Right lobe of liver (tissue), 6 donors: ENCODE data around the gene WFIKKN1. TPM values are rescaled to one million over a fixed set of nuclear protein-coding genes. Genes with fewer than 3 reads are reported as not detected.
"Not testable (repeated sequence)": the region's sequence is repeated elsewhere in the genome, so short reads cannot be mapped to it uniquely, and the experiment has no call there.

Experiments
- ATAC-seq, 4 donors: fragments of 200-7000 bp; cut with Tn5 transposase; one replicate each; pipeline ENCODE4 v1.9.1; 2020; ENCODE audit warnings: mild to moderate bottlenecking in 4 of 4, moderate library complexity in 4 of 4
- DNase-seq, 3 donors: peaks; one replicate each; pipeline ENCODE4 v3.0.0-alpha.2; 2020
- H3K27ac ChIP-seq, 3 donors: fragments of 200-600 bp; one replicate each; pipeline ENCODE4 v1.8.0; 2022
- H3K27me3 ChIP-seq, 2 donors: fragments of 200-600 bp; one replicate each; pipeline ENCODE4 v1.8.0; 2022
- H3K36me3 ChIP-seq, 4 donors: fragments of 200-600 bp; sonication (generic) in 1 of 4; one replicate each; pipeline versions ENCODE4 v1.5.1 to v1.8.0; 2017 to 2022; ENCODE audit warnings: control low read depth in 1 of 4
- H3K4me1 ChIP-seq, 4 donors: fragments of 200-600 bp; sonication (generic) in 1 of 4; one replicate each; pipeline versions ENCODE4 v1.5.1 to v1.8.0; 2017 to 2022; ENCODE audit warnings: control low read depth in 1 of 4
- H3K4me3 ChIP-seq, 3 donors: fragments of 200-600 bp; one replicate each; pipeline ENCODE4 v1.8.0; 2022
- H3K9me3 ChIP-seq, 4 donors: fragments of 200-600 bp; sonication (generic) in 1 of 4; one replicate each; pipeline versions ENCODE4 v1.5.1 to v1.8.0; 2017 to 2022; ENCODE audit warnings: control low read depth in 1 of 4
- POLR2A ChIP-seq: fragments of 450-650 bp; IDR thresholded peaks from one replicate; pipeline ENCODE4 v1.6.1; 2017; ENCODE audit warnings: antibody characterized with exemption, mild to moderate bottlenecking
- WGBS: methylation state at CpG from one replicate; pipeline ENCODE4 v1.1.6; 2018; ENCODE audit warnings: low coverage, low lambda C conversion rate; ENCODE audit not compliant: insufficient coverage; ENCODE audit errors: missing lambda C conversion rate; 5-methylcytosine and 5-hydroxymethylcytosine counted together
- intact Hi-C, 2 donors: fragments of 100-400 bp; cut with DNase I; formaldehyde crosslinking; loops; one replicate each; pipeline versions ENCODE4 v1.11.2 to v1.14.1; 2022
- total RNA-seq, 6 experiments: library from RNA; depleted of rRNA in 2 of 6; stranded (reverse); fragments of >200 nt in 2 of 6; fragmentation: NEBNext Ultra II Directional in 3 of 6; extraction: Animal tissue kit (Norgen Biotek cat#: 25700) in 3 of 6; gene quantifications; one replicate each; pipeline versions ENCODE4 v1.1.0 to v1.2.4, GENCODE V29; 2016 to 2023
- TF ChIP-seq, protein P1 (sequence below), 4 donors: fragments of 200-600 bp in 3 of 4; fragments of 450-650 bp in 1 of 4; IDR thresholded peaks; one replicate each; pipeline versions ENCODE4 v1.5.1 to v1.8.0; 2016 to 2022; ENCODE audit warnings: antibody characterized with exemption in 4 of 4, mild to moderate bottlenecking in 2 of 4
- donor health status: DM: no; HTN: yes; CAD: no.
- donor health status: DM: no; HTN: no; CAD: no.
- donor health status: DM: no; HTN: no; CAD: no.
- donor health status: DM: no; HTN: yes; CAD: no.
- donor health status: DM: no; HTN: yes; CAD: no.

The WFIKKN1 gene
- total RNA-seq, 6 experiments from 2014 or later: 0.43 to 0.70 (median 0.56) TPM

DNA sequence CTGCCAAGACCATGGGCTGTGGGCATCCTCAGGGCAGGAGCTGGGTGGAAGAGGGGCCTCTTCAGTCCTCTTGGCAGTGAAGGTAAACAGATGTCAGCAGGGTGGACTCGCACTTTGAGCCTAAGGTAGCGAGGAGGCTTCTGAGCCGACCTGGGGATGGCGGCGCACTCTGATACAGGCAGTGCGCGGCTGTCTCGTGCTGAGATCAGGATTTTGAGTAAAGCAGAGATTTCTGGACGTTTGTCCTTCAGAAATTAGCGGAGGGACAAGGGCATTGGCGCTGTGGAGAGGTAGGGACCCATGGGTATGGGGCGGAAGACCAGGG, 34.1 kb upstream of the WFIKKN1 start:
- TF ChIP-seq, protein P1, sequence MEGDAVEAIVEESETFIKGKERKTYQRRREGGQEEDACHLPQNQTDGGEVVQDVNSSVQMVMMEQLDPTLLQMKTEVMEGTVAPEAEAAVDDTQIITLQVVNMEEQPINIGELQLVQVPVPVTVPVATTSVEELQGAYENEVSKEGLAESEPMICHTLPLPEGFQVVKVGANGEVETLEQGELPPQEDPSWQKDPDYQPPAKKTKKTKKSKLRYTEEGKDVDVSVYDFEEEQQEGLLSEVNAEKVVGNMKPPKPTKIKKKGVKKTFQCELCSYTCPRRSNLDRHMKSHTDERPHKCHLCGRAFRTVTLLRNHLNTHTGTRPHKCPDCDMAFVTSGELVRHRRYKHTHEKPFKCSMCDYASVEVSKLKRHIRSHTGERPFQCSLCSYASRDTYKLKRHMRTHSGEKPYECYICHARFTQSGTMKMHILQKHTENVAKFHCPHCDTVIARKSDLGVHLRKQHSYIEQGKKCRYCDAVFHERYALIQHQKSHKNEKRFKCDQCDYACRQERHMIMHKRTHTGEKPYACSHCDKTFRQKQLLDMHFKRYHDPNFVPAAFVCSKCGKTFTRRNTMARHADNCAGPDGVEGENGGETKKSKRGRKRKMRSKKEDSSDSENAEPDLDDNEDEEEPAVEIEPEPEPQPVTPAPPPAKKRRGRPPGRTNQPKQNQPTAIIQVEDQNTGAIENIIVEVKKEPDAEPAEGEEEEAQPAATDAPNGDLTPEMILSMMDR (IDR thresholded peaks at IDR 0.05): no peak
- no peak for TF ChIP-seq POLR2A
- intact Hi-C loops: no loop called here
- Histone ChIP-seq H3K4me3 (no peak overlapping the region), H3K27me3 (no peaks in the 10 kb centered on the region), H3K27ac (no peak overlapping the region), H3K4me1 (peaks cover 0 to 53% (median 28%) of the 10 kb centered on the region in 4 donors), H3K36me3 (no peaks in the 10 kb centered on the region), H3K9me3 (no peaks in the 10 kb centered on the region)
- DNase-seq (no peak), ATAC-seq (no peak)
- 84% methylated on average over 12 of the region's 12 CpGs for WGBS

DNA sequence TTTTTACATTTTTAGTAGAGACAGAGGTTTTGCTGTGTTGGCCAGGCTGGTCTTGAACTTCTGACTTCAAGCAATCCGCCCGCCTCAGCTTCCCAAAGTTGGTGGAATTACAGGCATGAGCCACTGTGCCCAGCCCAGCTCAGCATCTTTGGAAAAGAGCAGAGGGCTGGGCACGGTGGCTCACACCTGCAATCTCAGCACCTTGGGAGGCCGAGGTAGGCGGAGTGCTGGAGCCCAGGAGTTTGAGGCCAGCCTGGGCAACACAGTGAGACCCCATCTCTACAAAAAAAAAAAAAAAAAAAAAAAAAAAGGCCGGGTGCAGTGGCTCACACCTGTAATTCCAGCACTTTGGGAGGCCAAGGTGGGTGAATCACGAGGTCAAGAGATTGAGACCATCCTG, 33.1 kb upstream of the WFIKKN1 start:
- ATAC-seq, H3K27me3 ChIP-seq, DNase-seq, intact Hi-C loops, H3K27ac ChIP-seq, H3K36me3 ChIP-seq, H3K4me3 ChIP-seq, H3K9me3 ChIP-seq: not testable (repeated sequence)
- 92% methylated on average over 2 of the region's 7 CpGs for WGBS
- peaks cover 0 to 44% (median 23%) of the 10 kb centered on the region in 4 donors for H3K4me1 ChIP-seq

DNA sequence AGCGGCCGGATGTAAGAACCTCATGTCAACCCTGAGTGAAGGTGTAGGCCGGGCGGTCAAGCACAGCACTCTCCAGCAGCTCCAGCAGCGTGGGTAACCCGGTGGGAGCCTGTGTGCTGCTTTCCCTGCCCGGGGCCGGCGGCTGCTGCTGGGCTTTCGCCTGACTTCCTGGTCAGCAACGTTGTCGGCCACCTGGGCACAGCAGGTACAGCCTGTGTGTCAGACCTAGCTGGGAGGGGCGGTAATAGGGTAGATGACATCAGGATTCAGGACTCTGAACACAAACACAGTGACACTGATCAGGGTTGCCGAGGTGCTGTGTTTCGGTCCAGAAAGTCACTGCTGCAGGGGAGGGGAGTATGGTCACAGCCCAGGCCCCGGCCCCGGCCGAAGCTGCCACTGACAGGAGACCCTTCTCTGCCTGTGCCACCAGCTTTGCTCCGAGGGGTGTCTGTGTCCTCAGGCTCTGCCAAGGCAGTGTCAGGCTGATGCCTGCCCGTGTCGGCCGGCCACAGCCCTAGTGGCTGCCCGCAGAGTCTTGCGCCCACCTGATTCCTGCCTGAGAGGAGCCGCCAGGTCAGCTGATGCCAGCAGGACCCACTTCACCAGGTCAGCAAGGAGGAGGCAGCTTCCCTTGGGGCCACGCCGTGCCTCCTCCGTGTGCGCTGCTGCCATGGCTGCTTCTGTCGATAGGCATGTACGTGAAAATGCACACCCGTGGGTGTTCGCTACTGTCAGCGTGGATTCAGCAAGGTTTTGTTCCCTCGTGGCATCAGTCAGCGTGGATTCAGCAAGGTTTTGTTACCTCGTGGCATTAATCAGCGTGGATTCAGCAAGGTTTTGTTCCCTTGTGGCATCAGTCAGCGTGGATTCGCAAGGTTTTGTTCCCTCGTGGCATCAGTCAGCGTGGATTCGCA, 31.7 kb upstream of the WFIKKN1 start:
- Histone ChIP-seq H3K4me3 (no peak overlapping the region), H3K27me3 (no peaks in the 10 kb centered on the region), H3K4me1 (peaks cover 0 to 29% (median 12%) of the 10 kb centered on the region in 4 donors), H3K36me3 (no peaks in the 10 kb centered on the region), H3K9me3 (no peaks in the 10 kb centered on the region), H3K27ac (peak overlapping the region in 2 of 3 donors; percentile 49)
- TF ChIP-seq POLR2A: no peak
- TF ChIP-seq, protein P1 (IDR thresholded peaks at IDR 0.05): no peak
- 92% methylated on average over 12 of the region's 43 CpGs for WGBS
- ATAC-seq (peak; percentile 33 to 86 (median 82)), DNase-seq (peak in 2 of 3 donors; percentile 65 to 78)
- intact Hi-C loops: no loop called here

DNA sequence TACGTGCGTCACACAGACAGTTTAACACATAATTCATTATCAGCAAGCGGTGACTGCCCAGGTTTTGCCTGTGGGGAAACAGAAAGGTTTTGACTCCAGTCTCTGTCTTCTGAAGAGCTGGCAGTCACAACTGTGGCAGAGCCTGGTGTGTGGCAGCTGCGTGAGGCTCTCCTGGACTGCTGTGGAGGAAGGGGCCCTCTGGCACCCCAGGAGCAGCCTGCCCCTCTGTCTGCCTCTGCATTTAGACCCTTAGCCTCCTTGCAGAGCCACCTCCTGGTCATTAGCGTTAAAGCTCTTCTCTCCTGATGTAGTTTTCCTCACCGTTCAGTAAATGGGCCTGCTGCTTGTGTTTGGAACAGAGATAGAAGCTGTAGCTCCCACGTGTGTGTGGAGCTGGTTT, 30.0 kb upstream of the WFIKKN1 start:
- WGBS: 49% methylated on average over 6 of the region's 7 CpGs
- Histone ChIP-seq H3K9me3 (no peaks in the 10 kb centered on the region), H3K4me3 (no peak overlapping the region), H3K4me1 (peaks cover 0 to 17% (median 6%) of the 10 kb centered on the region in 4 donors), H3K27me3 (no peaks in the 10 kb centered on the region), H3K36me3 (no peaks in the 10 kb centered on the region), H3K27ac (no peak overlapping the region)
- intact Hi-C loops: no loop called here
- no peak for DNase-seq
- ATAC-seq: peak in 1 of 4 donors; percentile 42
- no peak for TF ChIP-seq POLR2A
- TF ChIP-seq, protein P1 (IDR thresholded peaks at IDR 0.05): peak in 3 of 4 donors; percentile 6 to 27 (median 19)

DNA sequence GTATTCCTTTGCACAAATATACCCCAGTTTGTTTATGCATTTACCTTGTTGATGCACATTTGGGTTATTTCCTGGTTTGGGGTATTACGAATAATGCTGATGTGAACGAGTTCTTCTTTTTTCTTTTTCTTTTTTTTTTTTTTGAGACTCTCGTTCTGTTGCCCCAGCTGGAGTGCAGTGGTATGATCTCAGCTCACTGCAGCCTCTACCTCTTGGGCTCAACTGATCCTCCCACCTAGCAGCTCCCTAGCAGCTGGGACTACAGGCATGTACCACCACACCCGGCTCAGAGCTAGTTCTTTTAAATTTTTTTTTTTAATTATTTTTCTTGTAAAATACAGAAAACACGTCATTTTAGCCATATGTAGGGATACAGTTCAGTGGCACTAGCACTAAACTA, 26.9 kb upstream of the WFIKKN1 start:
- TF ChIP-seq POLR2A: no peak
- TF ChIP-seq, protein P1 (IDR thresholded peaks at IDR 0.05): no peak
- Histone ChIP-seq H3K36me3 (no peaks in the 10 kb centered on the region), H3K27ac (no peak overlapping the region), H3K4me1 (peaks cover 0 to 3% (median 0%) of the 10 kb centered on the region in 4 donors), H3K4me3 (no peak overlapping the region), H3K9me3 (no peaks in the 10 kb centered on the region), H3K27me3 (no peaks in the 10 kb centered on the region)
- intact Hi-C loops: no loop called here
- DNase-seq (no peak), ATAC-seq (no peak)
- WGBS: 71% methylated on average over 5 of the region's 5 CpGs
